BE2C (cell line): ENCODE results near the gene SRP9.

ENCODE experiments used
- DNase-seq: peaks from one replicate; pipeline ENCODE4 v3.0.0-alpha.2; 2020
- H3K27me3 ChIP-seq: fragments of 250-450 bp; sonication (Bioruptor Pico); 2 replicates; pipeline ENCODE4 v1.5.1; 2020; ENCODE audit warnings: mild to moderate bottlenecking
- H3K36me3 ChIP-seq: fragments of 250-450 bp; sonication (Bioruptor Pico); 2 replicates; pipeline ENCODE4 v1.5.1; 2020; ENCODE audit warnings: mild to moderate bottlenecking
- H3K4me1 ChIP-seq: fragments of 250-450 bp; sonication (Bioruptor Pico); 2 replicates; pipeline ENCODE4 v1.5.1; 2020
- H3K4me3 ChIP-seq: 2 replicates; pipeline ENCODE4 v1.5.1; 2011; ENCODE audit warnings: low read depth, low read length
- H3K9me3 ChIP-seq: fragments of 250-450 bp; sonication (Bioruptor Pico); 2 replicates; pipeline ENCODE4 v1.5.1; 2020
- TF ChIP-seq, protein P1 (sequence below): IDR thresholded peaks from 2 replicates; pipeline ENCODE4 v1.5.1; 2012; ENCODE audit warnings: mild to moderate bottlenecking, low read depth, low read length

Gene SRP9

DNA sequence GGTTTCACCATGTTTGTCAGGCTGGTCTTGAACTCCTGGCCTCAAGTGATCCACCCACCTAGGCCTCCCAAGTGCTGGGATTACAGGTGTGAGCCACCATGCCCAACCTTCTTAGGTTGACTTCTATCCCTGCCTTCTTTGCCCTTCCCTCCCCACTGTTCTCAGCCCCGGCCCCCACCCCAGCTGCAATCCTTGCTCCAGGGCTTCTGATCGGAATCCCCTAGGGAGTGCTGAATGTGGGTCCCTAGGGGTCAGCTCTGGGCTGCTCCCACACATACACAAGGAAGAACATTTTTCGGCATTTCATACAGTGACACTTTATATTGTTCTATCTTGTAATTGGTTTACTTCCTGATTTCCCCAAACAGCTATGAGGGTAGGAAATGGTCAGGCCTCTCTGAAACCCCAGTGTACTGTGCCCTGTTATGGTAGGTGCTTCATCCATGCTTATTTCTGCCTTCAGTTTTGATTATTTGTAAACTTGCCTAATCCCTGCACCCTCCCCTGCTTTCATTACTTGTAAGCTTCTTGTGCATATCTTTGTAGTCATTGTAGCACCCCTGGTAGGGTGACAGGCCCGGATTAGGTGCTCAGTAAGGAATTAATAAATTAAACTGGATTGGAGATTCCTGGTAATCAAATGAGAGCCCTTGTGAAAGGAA lies 5.8 kb upstream of the SRP9 start:
- H3K4me3 ChIP-seq: no peak overlapping the region
- no peaks in the 10 kb centered on the region for H3K9me3 ChIP-seq
- H3K4me1 ChIP-seq: peaks cover 30% of the 10 kb centered on the region
- no peaks in the 10 kb centered on the region for H3K36me3 ChIP-seq
- TF ChIP-seq, protein P1, sequence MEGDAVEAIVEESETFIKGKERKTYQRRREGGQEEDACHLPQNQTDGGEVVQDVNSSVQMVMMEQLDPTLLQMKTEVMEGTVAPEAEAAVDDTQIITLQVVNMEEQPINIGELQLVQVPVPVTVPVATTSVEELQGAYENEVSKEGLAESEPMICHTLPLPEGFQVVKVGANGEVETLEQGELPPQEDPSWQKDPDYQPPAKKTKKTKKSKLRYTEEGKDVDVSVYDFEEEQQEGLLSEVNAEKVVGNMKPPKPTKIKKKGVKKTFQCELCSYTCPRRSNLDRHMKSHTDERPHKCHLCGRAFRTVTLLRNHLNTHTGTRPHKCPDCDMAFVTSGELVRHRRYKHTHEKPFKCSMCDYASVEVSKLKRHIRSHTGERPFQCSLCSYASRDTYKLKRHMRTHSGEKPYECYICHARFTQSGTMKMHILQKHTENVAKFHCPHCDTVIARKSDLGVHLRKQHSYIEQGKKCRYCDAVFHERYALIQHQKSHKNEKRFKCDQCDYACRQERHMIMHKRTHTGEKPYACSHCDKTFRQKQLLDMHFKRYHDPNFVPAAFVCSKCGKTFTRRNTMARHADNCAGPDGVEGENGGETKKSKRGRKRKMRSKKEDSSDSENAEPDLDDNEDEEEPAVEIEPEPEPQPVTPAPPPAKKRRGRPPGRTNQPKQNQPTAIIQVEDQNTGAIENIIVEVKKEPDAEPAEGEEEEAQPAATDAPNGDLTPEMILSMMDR: no peak
- DNase-seq: no peak
- H3K27me3 ChIP-seq: no peaks in the 10 kb centered on the region

DNA sequence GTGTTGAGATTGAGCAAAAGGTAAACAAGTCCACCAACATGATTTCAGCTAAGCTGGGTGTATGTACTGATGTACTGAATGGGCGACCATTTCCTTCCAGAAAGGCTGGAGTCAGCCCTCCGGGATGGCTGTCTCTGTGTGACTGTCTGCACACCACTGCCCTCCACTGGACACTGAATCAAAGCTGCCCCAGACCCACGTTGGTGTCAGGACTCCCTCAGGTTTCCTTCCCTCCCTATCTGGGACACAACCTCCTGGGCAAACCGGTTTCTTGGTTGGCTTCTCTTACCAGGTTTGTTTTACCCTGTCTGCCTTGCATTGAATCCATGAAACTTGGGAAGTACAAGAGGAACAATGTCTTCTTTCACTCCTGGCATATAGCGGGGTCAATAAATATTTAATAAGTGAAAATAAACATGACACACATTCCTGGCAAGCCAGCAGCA lies 5.3 kb upstream of the SRP9 start:
- no peak overlapping the region for H3K4me3 ChIP-seq
- TF ChIP-seq, protein P1: peak; percentile 99
- peak; percentile 91 for DNase-seq
- H3K9me3 ChIP-seq: no peaks in the 10 kb centered on the region
- H3K27me3 ChIP-seq: no peaks in the 10 kb centered on the region
- peaks cover 27% of the 10 kb centered on the region for H3K4me1 ChIP-seq
- no peaks in the 10 kb centered on the region for H3K36me3 ChIP-seq

DNA sequence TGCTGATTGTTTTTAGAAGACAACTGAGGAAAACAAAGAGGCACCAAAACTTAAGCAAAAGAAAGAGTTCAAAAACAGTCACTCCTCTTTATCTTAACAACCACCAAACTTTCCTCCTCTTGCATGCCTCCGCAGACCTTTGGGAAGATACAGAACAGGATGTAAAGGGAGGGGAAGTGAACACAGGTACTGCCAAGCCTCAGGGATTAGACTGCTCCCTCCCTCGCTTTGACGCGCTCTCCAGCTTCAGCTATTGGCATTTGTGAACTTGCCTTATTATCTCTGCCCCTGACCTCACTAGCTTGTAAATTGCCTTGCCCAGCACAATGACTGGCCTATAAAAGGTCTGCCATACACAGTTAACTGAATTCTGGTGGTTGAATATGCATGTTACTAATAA lies 4.8 kb upstream of the SRP9 start:
- DNase-seq: no peak
- peaks cover 22% of the 10 kb centered on the region for H3K4me1 ChIP-seq
- TF ChIP-seq, protein P1: no peak
- H3K9me3 ChIP-seq: no peaks in the 10 kb centered on the region
- H3K36me3 ChIP-seq: 0 out of 2 replicates have a peak, but pooled peaks cover under 1% of the 10 kb centered on the region
- no peak overlapping the region for H3K4me3 ChIP-seq
- H3K27me3 ChIP-seq: no peaks in the 10 kb centered on the region

DNA sequence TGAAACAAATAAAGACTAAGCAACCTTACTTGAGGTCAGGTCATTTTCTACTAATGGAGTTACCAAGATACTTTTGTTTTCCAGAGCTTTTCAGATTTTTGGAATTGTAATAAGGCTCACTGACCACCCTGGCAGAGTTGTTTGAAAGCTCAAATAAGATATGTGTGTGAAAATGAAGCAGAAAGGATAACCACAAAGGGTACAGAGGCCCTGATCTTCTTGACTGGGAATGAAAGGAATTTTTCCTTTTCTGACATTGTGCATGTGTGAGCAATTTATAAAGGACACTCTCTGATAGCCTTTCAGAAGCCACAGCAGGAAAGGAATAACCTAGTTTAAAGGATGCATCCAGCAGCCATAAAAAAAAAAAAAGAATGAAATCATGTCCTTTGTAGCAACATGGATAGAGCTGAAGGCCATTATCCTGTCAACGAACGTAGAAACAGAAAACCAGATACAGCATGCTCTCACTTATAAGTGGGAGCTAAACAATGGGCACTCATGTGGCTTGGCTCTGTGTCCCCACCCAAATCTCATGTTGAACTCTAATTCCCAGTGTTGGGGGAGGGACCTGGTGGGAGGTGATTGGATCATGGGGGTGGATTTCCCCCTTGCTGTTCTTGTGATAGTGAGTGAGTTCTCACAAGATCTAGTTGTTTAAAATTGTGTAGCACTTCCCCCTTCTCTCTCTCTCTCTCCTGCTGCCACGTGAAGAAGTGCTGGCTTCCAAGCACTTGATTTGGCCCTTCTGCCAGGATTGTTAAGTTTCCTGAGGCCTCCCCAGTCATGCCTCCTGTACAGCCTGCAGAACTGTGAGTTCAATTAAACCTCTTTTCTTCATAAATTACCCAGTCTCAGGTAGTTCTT lies 3.1 kb upstream of the SRP9 start:
- peaks cover 7% of the 10 kb centered on the region for H3K36me3 ChIP-seq
- H3K27me3 ChIP-seq: no peaks in the 10 kb centered on the region
- H3K4me3 ChIP-seq: no peak overlapping the region
- TF ChIP-seq, protein P1: no peak
- no peak for DNase-seq
- no peaks in the 10 kb centered on the region for H3K9me3 ChIP-seq
- H3K4me1 ChIP-seq: peaks cover 9% of the 10 kb centered on the region

DNA sequence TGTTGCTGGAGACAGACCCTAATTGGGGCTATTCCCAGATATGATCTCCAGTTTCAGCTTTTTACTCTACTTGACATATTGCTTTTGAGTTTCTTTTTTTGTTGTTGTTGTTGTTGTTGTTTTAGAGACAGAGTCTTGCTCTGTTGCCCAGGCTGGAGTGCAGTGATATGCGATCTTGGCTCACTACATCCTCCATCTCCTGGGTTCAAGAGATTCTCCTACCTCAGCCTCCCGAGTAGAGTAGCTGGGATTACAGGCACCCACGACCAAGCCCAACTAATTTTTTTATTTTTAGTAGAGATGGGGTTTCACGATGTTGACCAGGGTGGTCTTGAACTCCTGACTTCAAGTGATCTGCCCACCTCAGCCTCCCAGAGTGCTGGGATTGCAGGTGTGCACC lies 1.3 kb upstream of the SRP9 start:
- no peak for DNase-seq
- TF ChIP-seq, protein P1: no peak
- Histone ChIP-seq H3K9me3 (no peaks in the 10 kb centered on the region), H3K4me3 (no peak overlapping the region), H3K36me3 (peaks cover 16% of the 10 kb centered on the region), H3K27me3 (no peaks in the 10 kb centered on the region), H3K4me1 (peaks cover 9% of the 10 kb centered on the region)

DNA sequence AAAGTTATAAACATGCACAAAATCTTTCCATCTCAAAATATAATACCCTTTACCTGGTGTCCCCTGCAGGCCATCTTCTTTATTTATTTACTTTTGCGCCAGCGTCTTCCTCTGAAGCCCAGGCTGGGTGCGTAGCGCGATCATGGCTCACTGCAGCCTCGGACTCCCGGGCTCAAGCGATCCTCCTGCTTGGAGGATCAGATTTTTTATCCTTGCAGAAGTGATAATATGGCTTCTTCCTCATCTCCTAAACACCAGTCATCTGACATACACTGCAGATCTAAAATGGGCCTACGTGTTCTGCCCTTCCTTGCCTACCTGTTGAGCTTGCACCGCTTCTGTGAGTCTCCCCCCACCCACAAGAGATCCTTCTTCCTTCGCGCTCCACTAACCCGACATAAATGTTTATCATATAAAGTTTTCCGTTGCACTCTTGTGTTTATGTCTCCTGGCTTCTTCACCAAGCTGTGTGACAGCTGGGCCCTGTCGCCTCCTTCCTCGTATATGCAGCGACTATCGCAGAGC lies 506 bp upstream of the SRP9 start:
- DNase-seq: no peak
- peaks cover 19% of the 10 kb centered on the region for H3K36me3 ChIP-seq
- peaks cover 6% of the 10 kb centered on the region for H3K4me1 ChIP-seq

More for the DNA sequence above, 506 bp upstream of the SRP9 start:
- no peaks in the 10 kb centered on the region for H3K9me3 ChIP-seq
- no peaks in the 10 kb centered on the region for H3K27me3 ChIP-seq
- TF ChIP-seq, protein P1: no peak
- peak overlapping the region; percentile 80 for H3K4me3 ChIP-seq
